ENCODE results near the gene WDR77.

Gene WDR77

GRCh38 chr1:111453706-111454105 lies 4.7 kb upstream of the WDR77 start:
- peaks cover 70% of the 10 kb centered on the region for H3K36me3 ChIP-seq (ENCODE audit: control insufficient read depth, insufficient read depth, low read length)

GRCh38 chr1:111452581-111452980 lies 3.5 kb upstream of the WDR77 start:
- H3K27me3 ChIP-seq (ENCODE audit: control insufficient read depth, insufficient read depth, low read length) = no peaks in the 10 kb centered on the region
- no peak overlapping the region for H3K9ac ChIP-seq (ENCODE audit: low read depth, low read length)
- H3K4me1 ChIP-seq (ENCODE audit: control insufficient read depth, insufficient read depth, low read length) = no peaks in the 10 kb centered on the region
- no peak overlapping the region for H3K4me3 ChIP-seq (ENCODE audit: low read depth, low read length)
- no peak overlapping the region for H3K27ac ChIP-seq (ENCODE audit: low read depth, low read length)
- H3K36me3 ChIP-seq (ENCODE audit: control insufficient read depth, insufficient read depth, low read length) = peaks cover 59% of the 10 kb centered on the region
- no peaks in the 10 kb centered on the region for H3K9me3 ChIP-seq (ENCODE audit: control insufficient read depth, insufficient read depth, low read length)

More at GRCh38 chr1:111453706-111454105, 4.7 kb upstream of the WDR77 start:
- H3K4me1 ChIP-seq (ENCODE audit: control insufficient read depth, insufficient read depth, low read length) = no peaks in the 10 kb centered on the region
- H3K27ac ChIP-seq (ENCODE audit: low read depth, low read length) = no peak overlapping the region
- H3K4me3 ChIP-seq (ENCODE audit: low read depth, low read length) = no peak overlapping the region
- no peak overlapping the region for H3K9ac ChIP-seq (ENCODE audit: low read depth, low read length)
- H3K9me3 ChIP-seq (ENCODE audit: control insufficient read depth, insufficient read depth, low read length) = no peaks in the 10 kb centered on the region
- no peaks in the 10 kb centered on the region for H3K27me3 ChIP-seq (ENCODE audit: control insufficient read depth, insufficient read depth, low read length)

- Histone ChIP-seq H3K4me1 (ENCODE audit: control insufficient read depth, insufficient read depth, low read length) (no peaks in the 10 kb centered on the region), H3K27me3 (ENCODE audit: control insufficient read depth, insufficient read depth, low read length) (no peaks in the 10 kb centered on the region), H3K27ac (ENCODE audit: low read depth, low read length) (no peak overlapping the region), H3K9ac (ENCODE audit: low read depth, low read length) (peak overlapping the region; percentile 84), H3K9me3 (ENCODE audit: control insufficient read depth, insufficient read depth, low read length) (no peaks in the 10 kb centered on the region), H3K36me3 (ENCODE audit: control insufficient read depth, insufficient read depth, low read length) (peaks cover 58% of the 10 kb centered on the region), H3K4me3 (ENCODE audit: low read depth, low read length) (peak overlapping the region; percentile 94)
Observed at GRCh38 chr1:111450185-111450584, 1.1 kb upstream of the WDR77 start.

GRCh38 chr1:111449703-111450017 lies 604 bp upstream of the WDR77 start:
- Histone ChIP-seq H3K36me3 (ENCODE audit: control insufficient read depth, insufficient read depth, low read length) (peaks cover 58% of the 10 kb centered on the region), H3K9ac (ENCODE audit: low read depth, low read length) (peak overlapping the region; percentile 84), H3K27me3 (ENCODE audit: control insufficient read depth, insufficient read depth, low read length) (no peaks in the 10 kb centered on the region), H3K4me1 (ENCODE audit: control insufficient read depth, insufficient read depth, low read length) (no peaks in the 10 kb centered on the region), H3K27ac (ENCODE audit: low read depth, low read length) (peak overlapping the region; percentile 94), H3K9me3 (ENCODE audit: control insufficient read depth, insufficient read depth, low read length) (no peaks in the 10 kb centered on the region), H3K4me3 (ENCODE audit: low read depth, low read length) (peak overlapping the region; percentile 94)

GRCh38 chr1:111448482-111448917 lies 556 bp downstream of the WDR77 start:
- H3K27ac ChIP-seq (ENCODE audit: low read depth, low read length) = peak overlapping the region; percentile 94
- H3K36me3 ChIP-seq (ENCODE audit: control insufficient read depth, insufficient read depth, low read length) = peaks cover 59% of the 10 kb centered on the region
- H3K4me1 ChIP-seq (ENCODE audit: control insufficient read depth, insufficient read depth, low read length) = no peaks in the 10 kb centered on the region
- H3K9ac ChIP-seq (ENCODE audit: low read depth, low read length) = peak overlapping the region; percentile 79
- H3K4me3 ChIP-seq (ENCODE audit: low read depth, low read length) = peak overlapping the region; percentile 94
- no peaks in the 10 kb centered on the region for H3K27me3 ChIP-seq (ENCODE audit: control insufficient read depth, insufficient read depth, low read length)
- H3K9me3 ChIP-seq (ENCODE audit: control insufficient read depth, insufficient read depth, low read length) = no peaks in the 10 kb centered on the region

- Histone ChIP-seq H3K9ac (ENCODE audit: low read depth, low read length) (no peak overlapping the region), H3K27ac (ENCODE audit: low read depth, low read length) (peak overlapping the region; percentile 32), H3K27me3 (ENCODE audit: control insufficient read depth, insufficient read depth, low read length) (no peaks in the 10 kb centered on the region), H3K36me3 (ENCODE audit: control insufficient read depth, insufficient read depth, low read length) (peaks cover 61% of the 10 kb centered on the region), H3K4me3 (ENCODE audit: low read depth, low read length) (peak overlapping the region; percentile 94), H3K9me3 (ENCODE audit: control insufficient read depth, insufficient read depth, low read length) (no peaks in the 10 kb centered on the region), H3K4me1 (ENCODE audit: control insufficient read depth, insufficient read depth, low read length) (no peaks in the 10 kb centered on the region)
Observed at GRCh38 chr1:111446967-111447892, 1.8 kb downstream of the WDR77 start.

- Histone ChIP-seq H3K9ac (ENCODE audit: low read depth, low read length) (no peak overlapping the region), H3K36me3 (ENCODE audit: control insufficient read depth, insufficient read depth, low read length) (peaks cover 66% of the 10 kb centered on the region), H3K27me3 (ENCODE audit: control insufficient read depth, insufficient read depth, low read length) (no peaks in the 10 kb centered on the region), H3K4me1 (ENCODE audit: control insufficient read depth, insufficient read depth, low read length) (no peaks in the 10 kb centered on the region), H3K27ac (ENCODE audit: low read depth, low read length) (peak overlapping the region; percentile 53), H3K9me3 (ENCODE audit: control insufficient read depth, insufficient read depth, low read length) (no peaks in the 10 kb centered on the region), H3K4me3 (ENCODE audit: low read depth, low read length) (no peak overlapping the region)
Observed at GRCh38 chr1:111446546-111446945, 2.5 kb downstream of the WDR77 start.

GRCh38 chr1:111444031-111444430 lies 5.0 kb downstream of the WDR77 start:
- H3K4me1 ChIP-seq (ENCODE audit: control insufficient read depth, insufficient read depth, low read length) = no peaks in the 10 kb centered on the region
- H3K9me3 ChIP-seq (ENCODE audit: control insufficient read depth, insufficient read depth, low read length) = no peaks in the 10 kb centered on the region
- H3K27me3 ChIP-seq (ENCODE audit: control insufficient read depth, insufficient read depth, low read length) = no peaks in the 10 kb centered on the region
- H3K36me3 ChIP-seq (ENCODE audit: control insufficient read depth, insufficient read depth, low read length) = peaks cover 85% of the 10 kb centered on the region
- H3K4me3 ChIP-seq (ENCODE audit: low read depth, low read length) = no peak overlapping the region
- no peak overlapping the region for H3K27ac ChIP-seq (ENCODE audit: low read depth, low read length)
- no peak overlapping the region for H3K9ac ChIP-seq (ENCODE audit: low read depth, low read length)

GRCh38 chr1:111442457-111442856 lies 6.6 kb downstream of the WDR77 start:
- H3K27me3 ChIP-seq (ENCODE audit: control insufficient read depth, insufficient read depth, low read length) = no peaks in the 10 kb centered on the region

GRCh38 chr1:111441573-111442192 lies 7.4 kb downstream of the WDR77 start:
- Histone ChIP-seq H3K27ac (ENCODE audit: low read depth, low read length) (peak overlapping the region; percentile 22), H3K27me3 (ENCODE audit: control insufficient read depth, insufficient read depth, low read length) (no peaks in the 10 kb centered on the region), H3K4me3 (ENCODE audit: low read depth, low read length) (no peak overlapping the region), H3K4me1 (ENCODE audit: control insufficient read depth, insufficient read depth, low read length) (no peaks in the 10 kb centered on the region), H3K36me3 (ENCODE audit: control insufficient read depth, insufficient read depth, low read length) (peaks cover 97% of the 10 kb centered on the region), H3K9ac (ENCODE audit: low read depth, low read length) (no peak overlapping the region), H3K9me3 (ENCODE audit: control insufficient read depth, insufficient read depth, low read length) (no peaks in the 10 kb centered on the region)

More at GRCh38 chr1:111442457-111442856, 6.6 kb downstream of the WDR77 start:
- H3K27ac ChIP-seq (ENCODE audit: low read depth, low read length) = no peak overlapping the region
- H3K9me3 ChIP-seq (ENCODE audit: control insufficient read depth, insufficient read depth, low read length) = no peaks in the 10 kb centered on the region
- no peak overlapping the region for H3K9ac ChIP-seq (ENCODE audit: low read depth, low read length)
- no peaks in the 10 kb centered on the region for H3K4me1 ChIP-seq (ENCODE audit: control insufficient read depth, insufficient read depth, low read length)
- H3K36me3 ChIP-seq (ENCODE audit: control insufficient read depth, insufficient read depth, low read length) = peaks cover 100% of the 10 kb centered on the region
- H3K4me3 ChIP-seq (ENCODE audit: low read depth, low read length) = no peak overlapping the region
